ENCODE results near the gene VCP.

VCP gene

DNA sequence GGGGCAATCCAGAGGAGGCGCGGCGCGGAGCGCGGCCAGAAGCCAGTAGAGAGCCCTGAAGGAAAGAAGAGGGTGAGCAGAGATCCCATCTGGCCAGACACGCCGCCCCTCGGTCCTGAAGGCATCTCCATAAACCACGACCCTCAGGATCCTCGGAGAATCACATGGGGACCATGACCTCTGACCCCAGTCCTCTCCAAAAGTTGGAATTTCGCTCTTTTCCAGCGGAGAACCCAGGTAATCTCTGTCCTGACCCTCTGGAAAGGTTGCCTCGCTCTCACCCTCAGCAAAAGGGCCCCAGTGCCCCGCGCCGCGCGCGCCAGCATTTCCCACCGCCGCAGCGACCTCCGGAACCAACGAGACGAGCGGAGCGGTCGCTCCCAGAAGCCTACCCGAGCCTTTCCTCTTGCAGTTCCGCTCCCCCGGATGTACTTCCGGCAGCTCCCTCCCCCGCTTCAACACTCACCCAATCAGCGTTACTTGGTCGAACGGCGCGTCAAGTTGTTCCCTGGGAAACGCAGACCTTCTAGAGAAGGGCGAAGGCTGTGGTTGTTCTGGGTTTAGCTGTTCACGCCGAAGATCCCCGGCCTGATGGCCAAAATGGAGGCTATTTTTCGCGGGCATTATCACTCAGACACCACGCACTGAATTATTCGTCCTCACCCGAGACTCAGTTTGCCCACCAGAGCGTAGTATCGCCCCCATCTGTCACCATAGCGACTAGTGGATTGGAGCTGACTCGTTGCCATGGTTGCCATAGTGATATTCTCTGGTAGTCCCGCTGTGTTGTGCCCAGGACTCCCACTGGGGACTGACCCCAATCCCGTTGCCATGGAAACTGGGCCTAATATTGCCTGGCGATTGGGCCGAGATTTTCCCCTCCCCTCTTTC, 30.6 kb upstream of the VCP start, which contains the start of gene STOML2:
Gene STOML2, minus strand, starts transcription at position 363 of the 891 bp plus-strand sequence. Its CDS starts 37 bp downstream, at position 326.
- peak; percentile 95 for DNase-seq

DNA sequence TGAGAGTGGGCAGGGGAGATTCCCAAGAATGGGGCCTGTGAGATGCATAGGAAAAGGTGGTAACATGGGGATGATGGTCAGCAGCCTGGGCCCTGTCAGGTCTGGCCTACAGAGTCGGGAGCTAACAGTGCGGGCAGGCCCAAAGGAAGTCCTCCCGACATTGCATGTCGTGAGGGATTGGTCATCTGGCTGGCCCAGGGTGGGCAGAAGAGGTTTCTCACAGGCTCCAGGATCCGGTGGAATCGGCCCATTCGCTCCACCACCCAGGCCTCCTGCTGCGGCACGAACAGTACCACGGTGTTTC, 30.0 kb upstream of the VCP start:
- DNase-seq: no peak

DNA sequence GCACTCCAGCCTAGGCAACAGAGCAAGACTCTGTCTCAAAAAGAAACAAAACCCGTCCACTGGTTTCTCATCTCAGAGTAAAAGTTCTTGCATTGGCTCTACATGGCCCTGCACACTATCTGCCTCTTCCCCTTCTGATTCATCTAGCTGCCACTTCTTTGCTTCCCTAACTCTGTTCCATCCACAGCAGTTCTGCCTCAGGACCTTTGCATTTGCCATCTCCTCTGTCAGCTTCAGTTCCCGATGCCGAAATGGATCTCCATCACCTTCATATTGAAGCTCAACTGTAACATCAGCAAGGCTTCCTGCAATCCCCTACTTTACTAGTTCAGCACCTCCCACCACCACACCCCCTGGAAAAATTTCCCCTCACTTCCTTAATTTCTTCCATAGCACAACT, 25.1 kb upstream of the VCP start:
- DNase-seq: no peak

DNA sequence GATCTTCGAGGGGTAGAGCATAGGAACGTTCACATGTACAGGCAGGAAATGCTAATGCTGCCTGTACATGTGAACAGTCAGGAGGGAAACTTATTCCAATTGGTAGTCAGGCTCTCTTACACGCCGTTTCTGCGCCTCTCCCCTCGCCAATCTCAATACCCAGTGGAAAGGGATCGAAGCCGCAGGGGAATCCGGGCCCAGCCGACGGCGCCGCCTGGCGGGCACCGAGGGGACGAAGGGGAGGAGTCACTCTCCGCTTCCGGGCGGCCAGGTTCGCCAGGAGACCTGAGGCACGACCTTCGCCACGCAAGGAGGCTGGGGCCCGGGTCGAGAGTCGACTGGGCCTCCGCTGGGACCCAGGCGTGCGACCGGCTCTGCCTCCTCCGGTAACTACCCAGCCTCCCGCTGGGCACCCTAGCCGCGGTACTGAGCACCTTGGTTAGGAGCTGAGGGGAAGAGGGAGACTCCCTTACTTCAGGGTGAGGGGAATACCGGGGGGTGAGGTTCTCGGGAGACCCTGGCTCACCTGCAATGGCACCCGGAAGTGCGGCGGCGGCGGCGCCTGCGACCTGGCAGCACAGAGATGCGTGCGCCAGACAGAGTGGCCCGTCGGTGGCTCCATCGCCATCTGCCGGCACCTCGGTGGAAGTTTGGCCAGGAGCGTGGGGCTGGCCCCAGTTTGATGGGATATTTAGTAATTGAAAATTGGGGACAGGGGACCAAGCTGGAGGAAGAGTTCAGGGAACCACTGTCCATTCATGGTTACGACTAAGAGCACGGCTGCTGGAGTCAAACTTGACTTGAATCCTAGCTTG, 23.8 kb upstream of the VCP start, which contains the start of gene PIGO:
Gene PIGO, minus strand, starts transcription at position 557 of the 815 bp plus-strand sequence. CDS start 1,026 bp downstream, outside the sequence.
- peak; percentile 89 for DNase-seq

DNA sequence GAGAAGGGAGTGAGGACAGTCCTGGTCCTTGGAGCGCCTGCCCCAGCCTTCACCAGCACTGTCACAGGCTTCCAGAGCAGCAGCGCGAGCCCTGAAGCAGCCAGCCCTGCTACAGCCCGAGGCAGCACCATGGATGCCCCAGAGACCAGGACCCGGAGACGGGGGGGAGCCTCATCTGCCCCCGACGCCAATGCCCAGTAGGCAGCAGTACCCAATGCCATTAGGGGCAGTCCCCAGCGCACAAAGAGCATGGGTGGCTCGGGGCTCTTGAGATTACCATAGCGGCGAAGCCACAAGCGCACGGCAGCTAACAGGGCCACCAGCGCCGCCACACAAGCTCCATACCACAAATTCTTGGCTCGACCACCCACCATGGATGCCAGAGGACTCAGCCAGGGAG, 19.1 kb upstream of the VCP start:
- no peak for DNase-seq

DNA sequence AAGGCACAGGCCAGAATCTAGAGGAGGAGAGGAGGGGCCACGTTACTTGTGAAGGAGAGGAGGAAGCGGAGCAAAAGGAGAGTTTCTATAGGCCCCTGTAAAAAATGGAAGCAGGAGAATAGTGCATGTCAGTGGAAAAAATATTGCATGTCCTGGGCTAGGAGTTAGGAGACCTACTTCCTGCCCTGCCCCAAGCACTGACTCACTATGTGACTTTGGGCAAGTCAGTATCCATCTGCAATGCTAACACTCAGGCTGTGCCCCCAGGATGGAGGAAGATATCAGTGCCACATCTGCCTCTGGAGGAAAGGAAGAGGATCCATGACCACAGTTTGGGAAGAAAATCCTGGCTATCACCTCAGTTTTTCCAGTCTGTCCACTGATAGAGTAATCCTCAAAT, 17.0 kb upstream of the VCP start:
- no peak for DNase-seq

DNA sequence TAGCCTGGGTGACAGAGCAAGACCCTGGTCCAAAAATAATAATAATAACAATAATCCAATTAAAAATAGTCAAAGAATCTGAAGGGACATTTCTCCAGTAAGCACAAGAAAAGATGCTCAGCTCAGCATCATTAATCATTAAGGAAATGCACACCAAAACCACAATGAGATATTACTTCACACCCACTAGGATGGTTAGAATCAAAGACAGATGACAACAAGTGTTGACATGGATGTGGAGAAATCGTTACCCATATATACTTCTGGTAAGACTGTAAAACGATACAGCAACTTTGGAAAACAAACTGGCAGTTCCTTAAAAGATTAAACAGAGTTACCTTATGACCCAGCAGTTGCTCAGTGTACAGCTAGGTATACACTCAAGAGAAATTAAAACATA, 12.7 kb upstream of the VCP start:
- no peak for DNase-seq

DNA sequence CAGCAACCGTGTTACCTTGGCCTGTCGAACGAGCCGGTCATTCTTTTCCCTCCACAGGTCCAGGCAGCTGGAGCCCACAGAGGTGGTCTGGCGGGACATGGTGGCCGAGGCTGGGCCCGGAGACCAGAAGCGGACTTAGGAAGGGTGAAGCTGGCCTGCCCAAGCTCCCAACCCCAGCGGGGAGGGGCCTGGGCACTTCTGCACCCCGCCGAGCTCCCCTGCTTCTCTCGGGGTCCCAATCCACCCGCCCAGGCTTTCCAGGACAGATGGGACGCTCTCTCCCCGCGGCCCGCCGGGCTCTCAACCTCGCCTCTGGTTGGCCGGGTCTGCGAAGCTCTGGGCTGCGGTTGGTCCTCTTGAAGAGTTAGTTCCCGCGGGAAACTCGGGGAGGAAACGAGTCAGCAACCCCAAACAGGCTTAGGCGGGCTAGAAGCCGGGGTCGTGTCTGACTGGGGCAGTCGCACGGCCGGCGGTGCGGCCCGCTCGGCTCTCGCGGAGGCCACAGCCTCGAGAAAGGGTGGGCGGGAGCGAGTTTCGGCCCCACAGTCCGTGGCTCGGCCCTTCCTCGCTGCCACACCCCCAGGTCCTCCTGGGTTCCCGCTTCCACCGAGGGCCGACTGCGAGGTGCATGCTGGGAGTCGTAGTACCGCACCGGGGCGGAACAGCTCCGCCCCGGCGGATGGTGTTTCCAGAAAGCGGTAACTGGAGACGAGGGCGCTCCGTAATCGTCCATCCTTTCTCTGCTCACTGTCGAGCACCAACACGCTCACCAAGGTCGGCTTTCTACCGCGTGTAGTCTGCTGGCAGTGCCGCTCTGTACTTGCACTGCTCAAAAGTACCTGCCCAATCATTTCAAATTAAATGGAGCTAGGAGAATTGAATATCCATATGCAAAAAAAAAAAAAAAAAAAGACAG, 7.3 kb upstream of the VCP start, which contains the start of gene FANCG:
Gene FANCG, minus strand, starts transcription at position 517 of the 916 bp plus-strand sequence. Its CDS starts 418 bp downstream, at position 99.
- peak; percentile 91 for DNase-seq

DNA sequence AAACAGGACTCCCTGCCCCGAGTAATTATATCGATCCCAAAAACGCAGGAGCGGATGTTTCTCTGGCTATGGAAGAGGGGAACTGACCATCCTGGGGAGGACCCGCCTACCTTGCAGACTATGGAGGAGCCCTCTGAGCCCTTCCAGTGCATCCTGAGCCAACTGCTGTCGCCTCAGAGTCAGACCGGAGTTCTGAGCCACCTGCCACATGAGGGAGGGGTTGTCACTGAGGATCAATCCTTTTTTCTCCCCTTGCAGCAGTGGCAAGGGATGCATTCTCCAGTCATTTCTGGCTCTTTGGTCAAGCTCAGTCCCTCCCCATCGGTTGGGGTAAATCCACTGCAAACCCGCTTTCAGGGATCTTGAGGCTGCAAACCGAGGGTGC, 6.6 kb upstream of the VCP start:
- no peak for DNase-seq

DNA sequence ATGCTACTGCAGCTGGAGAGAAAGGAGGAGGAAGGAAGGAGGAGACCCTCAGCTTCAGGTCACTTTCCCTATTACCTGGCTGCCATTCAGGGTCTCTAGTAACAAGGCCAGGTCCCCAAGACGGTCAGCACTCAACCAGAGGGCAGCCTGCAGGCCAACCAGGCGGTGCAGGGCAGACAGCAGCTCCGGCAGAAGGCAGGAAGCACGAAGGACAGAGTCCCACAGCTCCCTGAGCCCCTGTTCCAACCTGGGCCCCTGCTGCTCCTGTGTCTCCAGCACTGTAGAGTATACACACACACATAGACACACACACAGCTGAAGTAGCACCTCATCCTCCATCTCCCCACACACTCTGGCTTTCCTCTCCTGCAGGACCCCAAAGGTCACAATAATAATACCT, 5.6 kb upstream of the VCP start:
- DNase-seq: no peak

DNA sequence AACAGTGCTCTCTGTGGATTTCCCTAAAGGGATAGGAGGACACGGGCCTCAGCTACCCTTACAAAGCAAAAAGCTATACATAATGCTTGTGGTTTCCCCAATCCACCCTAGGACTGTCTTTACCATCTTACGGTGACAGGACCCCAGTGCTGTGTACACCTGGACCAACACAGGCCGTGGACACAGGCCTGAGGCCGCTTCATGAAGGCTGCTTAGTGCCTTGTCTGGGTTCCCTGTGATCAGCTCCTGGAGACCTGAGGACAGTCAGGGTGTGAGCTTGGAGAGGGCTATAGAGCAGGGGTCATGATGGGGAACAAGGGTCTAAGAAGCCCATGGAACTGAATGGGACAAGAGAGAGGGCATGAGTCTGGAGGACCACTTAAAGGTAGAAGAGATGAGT, 4.4 kb upstream of the VCP start:
- DNase-seq: no peak

DNA sequence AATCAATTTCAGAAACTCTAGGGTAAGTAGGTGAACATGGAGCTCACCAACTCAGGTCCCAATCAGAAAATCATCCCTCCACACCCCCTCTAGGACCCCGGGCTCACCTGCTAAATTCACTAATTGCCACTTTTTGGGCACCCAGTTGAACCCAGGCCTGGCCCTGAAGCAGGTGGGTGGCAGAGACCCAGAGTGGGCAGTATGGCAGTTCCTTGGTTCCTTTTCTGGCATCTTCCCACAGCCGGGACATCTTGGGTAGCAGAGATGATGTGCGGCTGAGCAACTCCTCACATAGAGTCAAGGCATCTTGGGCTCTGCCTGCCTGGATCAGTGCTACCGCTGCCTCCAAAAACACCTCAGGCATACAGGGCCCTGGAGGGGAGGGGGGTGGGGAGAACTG, 2.9 kb upstream of the VCP start:
- DNase-seq: no peak

DNA sequence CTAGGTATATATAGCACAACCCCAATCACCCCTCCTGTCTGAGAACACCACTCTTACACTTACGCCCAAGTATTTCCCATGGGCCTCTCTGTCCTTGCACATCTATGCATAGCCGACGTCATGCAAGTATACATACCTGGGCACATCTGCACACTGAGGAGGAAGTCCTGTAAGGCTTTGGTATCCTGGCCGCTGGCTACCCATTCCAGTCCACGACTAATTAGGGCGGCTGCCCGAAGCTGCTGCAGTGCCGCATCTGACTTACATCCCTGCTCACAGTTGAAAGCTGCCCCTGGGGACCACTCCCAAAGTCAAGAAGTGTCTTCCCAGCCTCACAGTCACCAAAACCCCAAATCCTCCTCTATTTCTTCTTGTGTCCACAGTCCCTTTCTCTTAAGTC, 2.4 kb upstream of the VCP start:
- no peak for DNase-seq

DNA sequence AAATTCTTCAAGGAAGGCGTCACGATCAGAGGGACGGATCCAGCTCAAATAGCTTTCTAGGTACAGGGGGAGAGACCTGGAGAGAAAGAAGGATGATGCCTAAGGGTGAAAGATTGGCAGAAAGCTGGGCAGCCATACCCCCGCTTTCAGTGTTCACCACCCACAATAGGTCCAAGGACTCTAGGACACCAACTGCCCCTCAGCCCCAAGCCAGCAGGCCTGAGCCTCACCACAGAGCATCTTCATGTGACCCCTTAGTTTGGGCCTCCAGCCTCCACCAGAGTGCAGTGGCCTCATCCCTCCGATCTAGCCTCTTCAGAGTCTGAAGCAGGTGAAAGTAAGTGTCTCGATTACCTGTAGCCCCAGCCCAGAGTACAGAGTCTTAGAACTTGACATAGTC, 1.7 kb upstream of the VCP start:
- DNase-seq: no peak

DNA sequence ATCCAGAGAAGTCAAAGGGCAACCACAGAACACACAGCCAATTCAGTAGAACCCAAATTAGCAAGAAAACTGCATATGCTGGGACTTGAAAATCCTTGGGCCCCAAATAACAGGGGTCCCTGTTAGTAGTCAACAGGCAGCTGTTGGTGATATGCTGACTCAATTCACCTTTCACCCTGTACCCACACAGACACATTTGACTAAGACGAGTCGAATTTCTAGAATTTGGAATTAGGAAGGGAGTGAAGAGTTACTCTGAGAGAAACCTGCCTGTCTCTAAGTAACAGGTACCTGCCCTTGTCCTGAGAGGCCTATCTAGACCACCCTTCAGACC, 821 bp upstream of the VCP start:
- DNase-seq: no peak

DNA sequence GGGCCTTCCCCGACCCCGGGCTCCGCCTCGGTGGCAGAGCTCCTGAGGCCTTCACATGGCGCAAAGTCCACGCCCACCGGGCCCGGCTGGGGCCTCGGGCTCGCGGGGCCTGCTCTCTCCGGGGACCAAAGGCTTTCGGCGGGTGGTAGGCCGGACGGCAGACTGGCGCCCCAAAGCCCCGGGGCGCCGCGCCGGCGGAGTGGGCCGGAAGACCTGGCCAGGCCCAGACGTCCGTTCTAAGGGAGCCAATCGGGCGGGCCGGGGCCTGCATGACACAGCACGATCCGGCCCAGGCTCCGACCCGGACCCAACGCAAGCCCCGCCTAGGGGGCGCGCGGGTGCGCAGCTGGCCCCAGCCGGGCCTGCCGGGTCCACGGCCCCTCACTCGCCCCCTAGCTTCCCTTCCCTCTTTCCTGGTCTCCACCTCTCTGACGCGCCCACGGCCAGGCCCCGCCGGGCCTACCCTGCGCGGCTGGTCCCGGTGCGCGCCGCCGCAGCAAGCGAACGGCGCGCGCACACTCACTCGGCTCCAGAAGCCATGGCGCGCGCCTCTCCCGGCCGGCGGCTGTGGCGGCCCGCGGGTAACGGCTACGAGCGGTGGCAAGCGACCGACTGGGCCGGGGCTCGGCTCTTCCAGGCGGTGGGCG, 488 bp downstream of the VCP start:
- DNase-seq: peak; percentile 86

DNA sequence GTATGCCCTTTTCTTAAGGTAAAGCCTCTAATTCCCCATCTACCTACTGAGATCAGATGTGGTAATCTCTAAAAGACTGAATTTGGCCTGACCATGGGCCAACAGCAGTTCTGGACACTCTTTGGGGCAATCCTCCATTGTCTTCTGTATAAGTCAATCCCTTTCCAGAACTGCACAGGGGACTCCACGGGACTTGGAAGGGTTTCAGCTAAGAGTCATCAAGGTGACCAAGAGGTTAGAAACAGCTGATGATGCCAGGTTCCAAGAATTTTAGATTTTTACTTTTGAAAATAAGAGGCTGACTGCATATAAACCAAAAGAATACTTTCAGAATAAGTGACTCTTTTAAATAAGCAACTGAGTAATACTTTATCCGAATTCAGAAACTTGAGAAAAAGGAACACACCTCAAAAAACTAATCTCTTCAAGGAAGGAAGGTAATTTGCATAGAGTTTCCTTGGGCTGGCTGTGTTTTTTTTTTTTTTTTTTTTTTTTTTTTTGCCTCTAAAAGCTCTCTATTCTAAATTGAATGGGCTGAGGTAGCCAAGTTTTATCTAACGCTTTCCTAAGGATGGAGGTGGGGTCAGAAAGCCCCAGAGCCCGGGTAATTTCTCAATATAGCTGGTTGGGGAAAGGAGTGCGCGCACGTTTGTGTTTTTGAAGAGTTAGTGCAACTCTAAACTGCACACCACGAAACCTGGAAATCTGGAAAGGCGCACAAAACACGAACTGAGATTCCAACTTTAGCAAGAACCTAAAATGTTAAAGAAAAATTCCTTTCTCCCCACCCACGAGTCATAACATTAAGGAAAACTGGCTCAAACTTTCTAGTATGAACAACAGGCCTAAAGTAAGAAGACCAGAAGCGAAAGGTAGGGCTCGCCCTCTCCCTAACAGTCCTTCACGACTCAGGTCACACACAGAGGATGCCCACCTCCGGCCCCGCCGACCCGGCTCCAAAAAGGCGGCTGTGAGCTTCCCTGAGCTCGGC, 1.3 kb downstream of the VCP start:
- DNase-seq: no peak

DNA sequence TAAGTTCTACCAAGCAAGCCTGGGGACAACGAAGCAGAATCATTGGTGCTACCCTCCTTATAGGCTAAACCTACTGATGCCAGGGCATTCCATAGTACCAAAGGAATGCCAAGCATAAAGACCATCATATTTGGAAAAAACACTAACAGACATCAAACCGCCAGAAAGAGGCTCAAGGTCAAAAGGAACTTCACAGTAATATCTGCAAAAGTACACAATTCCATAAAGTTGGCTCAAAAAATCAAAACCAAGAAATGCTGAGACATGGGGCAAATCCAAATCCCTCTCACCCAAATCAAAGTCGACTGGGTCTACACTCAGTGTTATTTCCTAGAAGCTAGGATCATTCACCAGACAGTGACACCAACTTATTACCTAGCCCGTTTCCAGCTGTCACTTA, 3.4 kb downstream of the VCP start:
- DNase-seq: no peak

DNA sequence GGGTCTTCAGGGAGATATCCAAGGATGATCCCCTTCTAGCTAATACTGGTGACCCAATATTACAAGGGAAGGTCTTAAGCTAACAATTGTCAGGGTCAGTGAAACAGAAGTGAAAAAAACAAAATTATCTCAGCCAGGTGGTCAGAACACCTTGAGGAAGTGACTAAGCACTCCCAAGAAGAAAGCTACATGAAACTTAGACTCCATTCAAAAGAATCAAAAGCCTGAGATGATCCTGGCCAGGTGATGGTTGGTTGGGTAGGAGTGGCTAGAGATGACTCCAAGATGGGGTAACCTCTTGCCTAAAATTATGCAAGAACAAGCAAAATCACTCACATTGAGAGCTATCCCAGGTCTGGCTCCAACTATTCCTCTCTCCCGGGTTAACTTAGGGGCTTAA, 5.4 kb downstream of the VCP start:
- no peak for DNase-seq

DNA sequence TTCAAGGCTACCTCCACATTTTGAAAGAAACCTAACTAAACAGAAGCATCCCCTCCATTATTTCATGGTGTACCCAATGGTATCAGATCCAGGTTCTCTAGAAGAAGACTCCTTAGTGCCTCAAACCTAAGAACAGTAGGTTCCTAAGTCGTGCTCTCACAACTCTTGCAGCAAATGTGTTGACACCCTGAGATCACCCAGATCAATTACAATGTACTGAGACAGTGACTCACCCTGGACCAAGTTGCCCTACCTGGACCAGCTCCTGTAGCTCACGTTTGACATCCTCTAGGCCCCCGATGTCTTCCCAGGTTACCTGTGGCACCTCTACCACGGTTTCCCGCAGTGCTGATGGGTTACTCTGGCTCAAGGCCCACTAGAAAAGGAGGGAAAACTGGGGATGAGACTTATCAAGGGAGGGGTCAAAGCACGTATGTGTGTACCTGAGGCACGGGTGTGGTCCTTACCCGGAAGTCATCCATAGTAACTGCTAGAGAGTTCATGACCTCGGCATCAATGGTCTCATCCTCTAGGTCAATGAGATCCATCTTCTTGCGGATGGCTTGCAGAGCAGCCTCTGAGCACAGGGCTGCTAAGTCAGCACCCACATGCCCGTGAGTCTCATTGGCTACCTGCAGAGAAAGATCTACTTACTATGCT, 11.7 kb downstream of the VCP start:
- DNase-seq: no peak

DNA sequence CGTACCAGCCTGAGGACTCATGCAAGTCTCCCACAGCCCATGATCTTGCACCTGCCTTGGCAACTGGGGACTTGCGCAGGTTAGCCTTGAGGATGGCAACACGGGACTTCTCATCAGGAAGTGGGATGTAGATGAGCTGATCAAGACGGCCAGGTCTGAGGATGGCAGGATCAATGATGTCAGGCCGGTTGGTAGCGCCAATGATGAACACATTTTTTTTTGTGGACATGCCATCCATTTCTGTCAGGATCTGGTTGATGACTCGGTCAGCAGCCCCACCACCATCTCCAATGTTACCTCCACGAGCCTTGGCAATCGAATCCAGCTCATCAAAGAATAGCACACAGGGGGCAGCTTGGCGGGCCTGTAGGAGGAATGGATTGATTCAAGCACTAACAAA, 13.0 kb downstream of the VCP start:
- no peak for DNase-seq
